Measurements from ENCODE around the gene CCDC15. TPM values are rescaled to one million over a fixed set of nuclear protein-coding genes. Genes with fewer than 3 reads are reported as not detected.

Gene CCDC15
- total RNA-seq, 6 donors from 2014 or later = 0.89 to 3.1 (median 1.2) TPM

DNA sequence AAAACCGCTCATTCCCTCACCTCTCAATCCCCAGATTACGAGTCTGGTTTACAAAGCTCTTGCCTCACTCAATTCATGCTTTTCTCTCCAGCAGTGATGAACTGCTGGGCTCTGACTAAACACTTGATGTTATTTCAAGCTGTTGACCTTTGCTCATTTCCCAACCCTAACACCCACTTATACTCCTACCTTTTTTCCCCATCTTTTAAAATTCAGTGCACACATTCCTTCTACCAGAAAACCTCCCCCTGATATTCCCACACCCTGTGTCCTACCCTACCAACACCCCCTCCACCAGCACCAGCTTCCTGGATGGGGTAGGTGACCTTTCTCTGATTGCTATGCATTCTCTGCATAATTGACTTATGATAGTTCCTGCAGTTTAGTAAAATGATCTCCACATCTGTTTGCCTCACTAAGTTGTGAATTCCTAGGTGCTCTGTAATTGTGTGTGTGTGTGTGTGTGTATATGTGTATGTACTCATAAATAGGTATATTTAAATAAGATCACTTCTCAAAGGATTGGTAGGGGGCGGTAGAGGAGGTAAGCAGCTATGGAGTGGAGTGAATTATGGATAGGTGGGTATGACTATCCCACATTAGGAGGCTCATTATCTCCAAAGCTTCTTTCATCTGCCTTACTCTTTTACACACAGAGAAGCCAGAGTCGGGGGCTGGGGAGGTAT is 19.0 kb upstream of the CCDC15 start:
- Histone ChIP-seq H3K36me3 (no peaks in the 10 kb centered on the region), H3K27me3 (no peaks in the 10 kb centered on the region), H3K27ac (no peak overlapping the region), H3K9me3 (no peaks in the 10 kb centered on the region), H3K4me3 (no peak overlapping the region), H3K4me1 (peaks cover 0 to 8% (median 0%) of the 10 kb centered on the region in 4 donors)
- DNase-seq (no peak), ATAC-seq (ENCODE audit: low FRiP score in 2 of 2) (no peak)
- TF ChIP-seq EP300 (IDR thresholded peaks at IDR 0.05) (no peak), POLR2A (IDR thresholded peaks at IDR 0.05) (no peak), POLR2AphosphoS5 (IDR thresholded peaks at IDR 0.05) (no peak)
- TF ChIP-seq, protein P1, sequence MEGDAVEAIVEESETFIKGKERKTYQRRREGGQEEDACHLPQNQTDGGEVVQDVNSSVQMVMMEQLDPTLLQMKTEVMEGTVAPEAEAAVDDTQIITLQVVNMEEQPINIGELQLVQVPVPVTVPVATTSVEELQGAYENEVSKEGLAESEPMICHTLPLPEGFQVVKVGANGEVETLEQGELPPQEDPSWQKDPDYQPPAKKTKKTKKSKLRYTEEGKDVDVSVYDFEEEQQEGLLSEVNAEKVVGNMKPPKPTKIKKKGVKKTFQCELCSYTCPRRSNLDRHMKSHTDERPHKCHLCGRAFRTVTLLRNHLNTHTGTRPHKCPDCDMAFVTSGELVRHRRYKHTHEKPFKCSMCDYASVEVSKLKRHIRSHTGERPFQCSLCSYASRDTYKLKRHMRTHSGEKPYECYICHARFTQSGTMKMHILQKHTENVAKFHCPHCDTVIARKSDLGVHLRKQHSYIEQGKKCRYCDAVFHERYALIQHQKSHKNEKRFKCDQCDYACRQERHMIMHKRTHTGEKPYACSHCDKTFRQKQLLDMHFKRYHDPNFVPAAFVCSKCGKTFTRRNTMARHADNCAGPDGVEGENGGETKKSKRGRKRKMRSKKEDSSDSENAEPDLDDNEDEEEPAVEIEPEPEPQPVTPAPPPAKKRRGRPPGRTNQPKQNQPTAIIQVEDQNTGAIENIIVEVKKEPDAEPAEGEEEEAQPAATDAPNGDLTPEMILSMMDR (IDR thresholded peaks at IDR 0.05) = no peak
- 69 to 73% methylated on average over 4 of the region's 4 CpGs for WGBS, 2 donors

DNA sequence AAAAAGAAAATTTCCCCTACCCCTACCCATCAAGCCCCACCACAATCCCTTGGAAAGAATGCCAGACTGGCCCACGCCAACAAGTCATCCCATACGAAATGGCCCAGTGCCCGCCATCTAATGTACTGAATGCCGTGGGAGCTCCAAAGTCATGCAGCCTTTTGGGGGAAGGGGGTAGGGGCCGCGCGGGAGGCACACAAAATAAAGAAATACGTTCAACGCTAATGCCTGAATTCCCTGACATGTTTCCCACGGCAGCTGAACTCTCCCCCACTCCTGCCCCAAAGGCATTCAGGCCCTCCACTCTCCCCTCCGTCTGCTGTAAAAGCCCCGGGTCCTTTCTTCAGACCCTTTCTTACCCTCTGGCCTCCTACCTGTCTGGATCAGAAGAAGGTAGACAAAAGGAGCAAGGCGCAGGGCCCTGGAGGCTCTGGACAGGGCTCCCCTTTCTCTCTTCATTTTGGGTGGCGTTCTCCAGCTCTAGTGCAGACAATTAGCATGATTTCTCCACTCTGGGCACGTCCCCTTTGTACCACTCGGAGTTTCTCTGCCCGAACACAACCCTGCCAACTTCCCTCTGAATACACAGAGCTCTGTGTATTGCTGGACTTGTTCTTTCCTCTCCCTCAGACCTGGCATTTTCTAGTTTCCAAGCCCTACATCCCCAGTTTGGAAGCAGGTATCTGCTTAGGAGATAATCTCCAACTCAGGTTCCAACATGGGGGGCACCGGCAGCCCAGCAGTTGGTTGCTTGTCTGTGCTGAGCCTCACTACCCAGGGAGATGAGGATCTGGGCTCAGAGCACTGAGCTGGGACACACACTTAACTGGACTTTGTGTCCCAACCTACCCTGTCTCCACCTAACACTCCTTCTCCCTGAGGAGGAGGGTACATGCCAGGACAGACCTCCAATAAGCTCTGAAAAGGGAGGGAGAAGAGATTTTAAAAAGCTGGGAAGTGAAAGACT is 18.2 kb upstream of the CCDC15 start, which contains the start of gene HEPACAM:
Gene HEPACAM (minus strand): TSS at position 500 of the 967 bp plus-strand sequence. CDS start 41 bp downstream, at position 459.
- H3K27me3 ChIP-seq = no peaks in the 10 kb centered on the region
- H3K4me3 ChIP-seq = no peak within 1 kb of the TSS
- WGBS, 2 donors = 88 to 89% methylated on average over 18 of the region's 18 CpGs
- H3K36me3 ChIP-seq = no peaks in the 10 kb centered on the region
- DNase-seq (peak in 1 of 2 donors; percentile 5), ATAC-seq (ENCODE audit: low FRiP score in 2 of 2) (no peak)
- H3K27ac ChIP-seq = no peak within 1 kb of the TSS
- TF ChIP-seq, protein P1 (IDR thresholded peaks at IDR 0.05) = no peak
- no peak for TF ChIP-seq EP300 (IDR thresholded peaks at IDR 0.05)
- H3K9me3 ChIP-seq = no peaks in the 10 kb centered on the region
- peaks cover 0 to 8% (median 0%) of the 10 kb centered on the region in 4 donors for H3K4me1 ChIP-seq

DNA sequence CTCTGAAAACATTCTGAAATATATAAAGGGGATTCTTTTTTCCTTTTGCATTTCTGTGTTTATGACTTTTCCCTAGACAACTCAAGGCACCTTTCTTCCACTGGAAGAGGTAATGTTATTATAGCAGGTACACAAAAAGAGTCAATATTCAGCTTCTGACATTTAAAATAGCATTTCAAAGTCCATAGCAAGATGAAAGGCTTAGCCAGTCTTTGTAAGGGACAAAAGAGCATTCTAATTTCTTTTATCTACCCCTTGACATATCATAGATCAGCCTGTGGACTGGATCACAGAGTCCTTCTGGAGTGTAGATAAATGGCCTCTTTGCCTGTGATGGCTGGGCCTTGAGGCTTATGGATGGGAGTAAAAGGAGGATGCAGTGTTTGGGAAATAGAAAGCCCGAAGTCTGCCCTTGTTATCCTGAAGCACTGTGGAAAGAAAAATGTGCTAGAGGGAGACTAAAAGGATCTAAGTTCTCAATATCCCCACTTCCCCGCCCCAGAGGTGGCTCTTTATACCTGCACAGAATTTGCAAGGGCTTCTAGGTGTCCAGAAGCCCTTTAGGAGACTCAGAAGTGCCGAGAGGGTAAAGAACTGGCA is 16.6 kb upstream of the CCDC15 start:
- WGBS, 2 donors = 79 to 84% methylated on average over 3 of the region's 3 CpGs
- Histone ChIP-seq H3K9me3 (no peaks in the 10 kb centered on the region), H3K36me3 (no peaks in the 10 kb centered on the region), H3K4me1 (peaks cover 0 to 8% (median 0%) of the 10 kb centered on the region in 4 donors), H3K27me3 (no peaks in the 10 kb centered on the region), H3K4me3 (no peak overlapping the region), H3K27ac (no peak overlapping the region)
- DNase-seq (no peak), ATAC-seq (ENCODE audit: low FRiP score in 2 of 2) (no peak)
- TF ChIP-seq POLR2AphosphoS5 (IDR thresholded peaks at IDR 0.05) (no peak), EP300 (IDR thresholded peaks at IDR 0.05) (no peak)
- TF ChIP-seq, protein P1 (IDR thresholded peaks at IDR 0.05) = no peak

DNA sequence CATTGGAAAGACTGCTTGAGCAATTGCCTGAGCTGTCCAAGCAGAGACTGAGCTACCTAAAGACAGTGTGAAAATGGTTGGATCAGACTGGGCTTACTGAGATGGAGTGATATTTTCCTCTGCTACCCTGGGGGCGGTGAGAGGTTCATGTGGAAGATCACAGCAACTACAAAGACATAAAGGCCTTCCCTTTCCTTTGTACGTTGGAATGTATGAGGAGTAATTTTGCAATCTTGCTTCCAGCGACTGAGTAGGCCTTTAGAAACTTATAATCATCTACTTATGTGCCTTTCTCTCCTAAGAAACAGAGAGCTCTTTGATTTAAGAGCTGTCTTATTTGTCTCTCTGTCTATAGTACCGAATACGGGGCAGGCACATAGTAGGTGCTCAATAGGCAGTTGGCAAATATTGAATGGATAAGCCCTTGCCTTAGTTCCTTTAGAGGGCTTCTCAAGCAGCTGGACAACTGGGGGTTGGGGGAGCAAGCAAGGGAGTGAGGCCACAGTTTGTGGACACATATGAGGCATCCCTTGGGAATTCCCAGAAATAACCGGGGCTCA is 15.7 kb upstream of the CCDC15 start:
- H3K27ac ChIP-seq = no peak overlapping the region
- no peaks in the 10 kb centered on the region for H3K36me3 ChIP-seq
- DNase-seq = no peak
- TF ChIP-seq POLR2A (IDR thresholded peaks at IDR 0.05) (no peak), EP300 (IDR thresholded peaks at IDR 0.05) (no peak)
- peaks cover 0 to 8% (median 0%) of the 10 kb centered on the region in 4 donors for H3K4me1 ChIP-seq
- no peak for ATAC-seq (ENCODE audit: low FRiP score in 2 of 2)
- H3K27me3 ChIP-seq = no peaks in the 10 kb centered on the region
- no peaks in the 10 kb centered on the region for H3K9me3 ChIP-seq
- WGBS, 2 donors = 61 to 69% methylated on average over 6 of the region's 6 CpGs
- no peak overlapping the region for H3K4me3 ChIP-seq

DNA sequence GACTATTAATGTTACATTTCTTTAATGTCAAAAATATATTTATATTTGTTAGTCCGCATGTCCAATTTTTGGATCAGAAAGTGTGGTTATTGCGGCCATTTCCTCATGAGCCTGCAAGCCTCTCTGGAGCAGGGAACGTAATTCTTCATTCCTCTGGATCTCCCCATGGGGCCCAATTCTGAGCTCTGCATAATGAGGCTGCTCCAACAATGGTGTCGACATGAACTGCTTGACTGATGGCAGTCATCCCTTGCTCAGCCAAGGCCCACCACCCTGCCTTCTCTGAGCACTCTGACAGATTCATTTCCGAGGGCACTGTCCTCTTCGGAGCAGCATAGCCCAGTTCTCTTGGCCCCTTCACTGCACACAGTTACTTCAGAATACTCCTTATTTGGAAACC is 15.0 kb upstream of the CCDC15 start:
- no peak for ATAC-seq (ENCODE audit: low FRiP score in 2 of 2)

More for the DNA sequence above, 15.0 kb upstream of the CCDC15 start:
- DNase-seq = no peak
- TF ChIP-seq POLR2AphosphoS5 (IDR thresholded peaks at IDR 0.05) (no peak), EP300 (IDR thresholded peaks at IDR 0.05) (no peak), POLR2A (IDR thresholded peaks at IDR 0.05) (no peak)
- TF ChIP-seq, protein P1 (IDR thresholded peaks at IDR 0.05) = no peak
- no peaks in the 10 kb centered on the region for H3K9me3 ChIP-seq
- peaks cover 0 to 8% (median 0%) of the 10 kb centered on the region in 4 donors for H3K4me1 ChIP-seq
- no peaks in the 10 kb centered on the region for H3K27me3 ChIP-seq
- no peaks in the 10 kb centered on the region for H3K36me3 ChIP-seq
- WGBS, 2 donors = 84 to 92% methylated on average over 6 of the region's 6 CpGs
- H3K4me3 ChIP-seq = no peak overlapping the region
- H3K27ac ChIP-seq = no peak overlapping the region
